HG03575 (cell line): ENCODE results near the gene ATP5F1B.
"Not testable (repeated sequence)": the region's sequence is repeated elsewhere in the genome, so short reads cannot be mapped to it uniquely, and the experiment has no call there.

ENCODE experiments used
- ATAC-seq: cut with Tn5 transposase; IDR thresholded peaks from one replicate; pipeline ENCODE4 v1.9.1; 2021; ENCODE audit not compliant: unreplicated experiment, insufficient number of reproducible peaks, low FRiP score; ENCODE audit errors: extremely low read depth

Gene ATP5F1B

DNA sequence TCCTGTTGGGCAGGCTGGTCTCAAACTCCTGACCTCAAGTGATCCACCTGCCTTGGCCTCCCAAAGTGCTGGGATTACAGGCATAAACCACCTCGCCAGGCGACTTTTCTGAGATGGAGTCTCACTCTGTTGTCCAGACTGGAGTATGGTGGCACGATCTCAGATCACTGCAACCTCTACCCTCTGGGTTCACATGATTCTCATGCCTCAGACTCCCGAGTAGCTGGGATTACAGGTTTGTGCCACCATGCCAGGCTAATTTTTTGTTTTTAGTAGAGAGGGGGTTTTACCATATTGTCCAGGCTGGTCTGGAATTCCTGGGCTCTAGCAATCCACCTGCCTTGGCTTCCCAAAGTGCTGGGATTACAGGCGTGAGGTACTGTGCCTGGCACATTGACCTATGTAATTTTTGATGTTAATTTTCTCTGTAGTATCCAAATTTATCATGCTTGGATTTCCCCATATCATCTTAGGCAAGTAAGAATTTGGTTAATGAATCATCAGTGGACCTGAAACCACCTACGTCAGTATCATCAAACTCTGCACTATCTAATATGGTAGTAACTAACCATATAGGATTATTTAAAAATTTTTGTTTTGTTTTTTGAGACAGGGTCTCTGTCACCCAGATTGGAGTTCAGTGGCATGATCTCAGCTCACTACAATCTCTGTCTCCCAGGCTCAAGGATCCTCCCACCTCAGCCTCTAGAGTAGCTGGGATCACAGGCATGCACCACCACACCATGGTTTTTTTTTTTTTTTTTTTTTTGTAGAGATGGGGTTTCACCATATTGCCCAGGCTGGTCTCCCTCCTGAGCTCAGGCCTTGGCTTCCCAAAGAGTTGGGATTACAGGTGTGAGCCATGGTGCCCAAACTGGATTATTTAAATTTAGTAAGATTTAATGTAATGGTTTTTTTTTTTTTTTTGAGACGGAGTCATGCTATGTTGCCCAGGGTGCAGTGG, 11.9 kb upstream of the ATP5F1B start:
- ATAC-seq = no peak

DNA sequence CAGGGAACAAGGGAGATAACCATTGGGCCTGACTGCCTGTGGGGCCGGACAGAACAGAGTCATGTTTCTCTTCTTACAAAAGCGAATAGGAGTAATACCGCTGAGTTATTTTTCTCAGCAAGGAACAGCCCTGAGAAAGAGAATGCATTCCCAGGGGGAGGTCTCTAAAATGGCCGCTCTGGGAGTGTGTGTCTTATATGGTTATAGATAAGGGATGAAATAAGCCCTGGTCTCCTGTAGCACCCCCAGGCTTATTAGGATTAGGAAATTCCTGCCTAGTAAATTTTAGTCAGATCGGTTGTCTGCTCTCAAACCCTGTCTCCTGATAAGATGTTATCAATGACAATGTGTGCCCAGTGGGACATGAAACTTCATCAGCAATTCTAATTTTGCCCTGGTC, 8.0 kb upstream of the ATP5F1B start:
- not testable (repeated sequence) for ATAC-seq

DNA sequence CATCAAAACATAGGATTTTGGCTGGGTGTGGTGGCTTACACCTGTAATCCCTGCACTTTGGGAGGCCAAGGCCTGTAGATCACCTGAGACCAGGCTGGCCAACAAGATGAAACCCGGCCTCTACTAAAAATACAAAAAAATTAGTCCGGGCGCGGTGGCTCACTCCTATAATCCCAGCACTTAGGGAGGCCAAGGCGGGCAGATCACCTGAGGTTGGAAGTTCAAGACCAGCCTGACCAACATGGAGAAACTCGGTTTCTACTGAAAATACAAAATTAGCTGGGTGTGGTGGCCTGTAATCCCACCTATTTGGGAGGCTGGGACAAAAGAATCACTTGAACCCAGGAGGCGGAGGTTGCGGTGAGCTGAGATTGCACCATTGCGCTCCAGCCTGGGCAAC, 2.2 kb upstream of the ATP5F1B start:
- ATAC-seq = not testable (repeated sequence)

DNA sequence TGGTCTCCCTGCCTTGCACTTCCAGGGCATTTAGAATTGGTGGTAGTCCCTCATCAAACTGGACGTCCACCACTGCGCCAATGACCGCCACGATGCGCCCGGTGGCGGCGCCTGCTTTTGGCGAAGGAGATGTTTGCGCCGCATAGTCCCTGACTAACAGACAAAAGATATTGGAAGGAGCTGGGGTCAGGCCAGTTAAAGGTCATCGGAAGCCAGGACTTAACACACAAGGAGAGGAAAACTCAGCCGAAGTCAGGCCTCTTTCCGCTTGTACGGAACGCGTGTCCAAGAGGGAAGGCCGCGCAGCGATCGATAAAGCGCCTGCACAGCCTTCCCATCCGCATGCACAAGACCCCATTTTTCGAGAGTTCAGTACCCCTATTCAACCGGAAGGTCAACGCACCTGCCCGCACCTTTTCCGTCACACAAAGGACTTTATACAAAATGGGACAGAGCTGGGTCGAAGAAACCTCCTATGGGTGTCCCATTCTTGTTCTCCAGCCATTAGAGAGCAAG, 525 bp downstream of the ATP5F1B start:
- ATAC-seq = no peak

DNA sequence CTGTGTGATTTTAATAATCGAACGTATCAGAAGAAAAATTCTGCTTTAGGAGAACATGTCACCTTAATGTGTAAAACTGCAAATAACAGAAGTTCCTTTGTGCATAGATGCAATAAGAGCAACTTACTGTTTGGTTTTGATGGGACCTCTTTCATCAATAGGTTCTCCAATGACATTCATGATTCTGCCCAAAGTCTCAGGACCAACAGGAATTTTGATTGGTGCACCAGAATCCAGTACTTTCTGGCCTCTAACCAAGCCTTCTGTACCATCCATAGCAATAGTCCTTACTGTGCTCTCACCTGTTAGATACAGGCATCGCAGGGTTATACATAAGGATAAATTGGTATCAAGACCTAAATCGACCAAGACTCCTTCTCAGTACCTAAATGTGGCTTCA, 1.1 kb downstream of the ATP5F1B start:
- no peak for ATAC-seq

DNA sequence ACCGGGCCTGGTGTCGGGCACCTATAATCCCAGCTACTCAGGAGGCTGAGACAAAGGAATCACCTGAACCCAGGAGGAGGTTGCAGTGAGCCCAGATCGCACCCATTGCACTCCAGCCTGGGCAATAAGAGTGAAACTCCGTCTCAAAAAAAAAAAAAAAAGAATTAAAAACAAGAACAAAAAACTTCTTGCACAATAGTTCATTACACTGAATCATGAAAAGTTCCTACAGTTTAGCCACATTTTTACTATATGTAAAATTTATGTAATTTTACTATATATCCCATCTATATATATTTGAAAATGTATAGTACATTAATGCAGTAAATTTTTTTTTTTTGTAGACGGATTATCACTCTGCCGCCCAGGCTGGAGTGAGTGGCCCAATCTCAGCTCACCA, 4.6 kb downstream of the ATP5F1B start:
- ATAC-seq = no peak

DNA sequence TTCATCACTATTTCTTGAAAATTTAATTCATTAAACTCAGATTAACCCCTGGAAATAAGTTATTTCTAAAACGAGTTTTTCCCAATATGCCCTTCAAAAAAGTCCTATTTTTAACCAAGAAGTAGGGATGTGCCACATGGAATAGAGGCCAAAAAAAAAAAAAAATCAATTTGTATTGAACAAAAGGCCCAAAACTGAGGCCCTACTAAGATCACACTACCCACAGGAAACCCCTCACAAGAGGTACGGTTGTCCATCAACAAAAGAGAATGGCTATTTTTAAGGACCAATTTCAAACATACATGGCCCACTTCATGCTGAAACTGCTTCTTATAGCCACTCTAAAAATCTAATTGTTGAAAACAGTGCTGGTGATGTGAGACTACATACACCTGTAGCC, 8.2 kb downstream of the ATP5F1B start:
- no peak for ATAC-seq

DNA sequence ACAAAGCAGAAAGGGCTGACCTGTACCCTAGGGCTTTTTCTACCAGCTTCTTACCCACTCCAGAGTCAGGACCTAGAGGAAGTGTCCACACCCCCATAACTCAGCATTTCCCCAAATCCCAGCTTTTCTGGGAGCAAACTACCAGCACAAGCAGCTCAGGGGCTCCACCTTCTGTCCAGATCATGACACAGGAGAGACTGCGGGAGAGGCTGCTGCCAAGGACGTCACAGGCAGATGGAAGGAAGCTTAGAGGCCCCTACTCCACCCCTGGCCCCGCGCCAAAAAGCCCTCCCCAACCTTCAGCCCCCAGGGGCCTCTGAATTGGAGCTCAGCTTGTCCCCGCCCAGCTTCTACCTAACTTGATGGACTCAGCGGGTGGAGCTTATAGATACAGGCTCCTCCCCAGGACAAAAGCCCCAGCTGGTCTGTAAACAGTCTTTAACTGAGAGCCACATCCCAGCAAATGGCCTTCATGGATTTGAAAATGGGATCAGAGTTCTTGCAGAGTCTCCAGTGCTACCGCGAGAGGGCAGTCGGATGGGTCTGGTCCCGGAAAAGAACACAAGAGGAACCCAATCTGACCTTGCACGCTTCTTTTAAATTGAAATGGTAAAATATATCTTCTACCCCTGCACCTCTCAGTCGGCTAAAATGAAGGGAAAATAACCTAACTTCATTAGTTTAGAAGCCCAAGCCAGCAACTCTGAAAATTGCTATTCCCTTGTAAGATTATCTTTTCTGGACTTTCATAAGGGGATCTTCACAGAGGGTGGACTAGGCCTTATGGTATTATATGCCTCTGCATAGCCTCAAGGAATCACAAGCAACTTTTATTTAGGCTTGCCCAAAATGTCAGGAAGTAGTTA, 8.9 kb downstream of the ATP5F1B start:
- ATAC-seq = peak; percentile 32

DNA sequence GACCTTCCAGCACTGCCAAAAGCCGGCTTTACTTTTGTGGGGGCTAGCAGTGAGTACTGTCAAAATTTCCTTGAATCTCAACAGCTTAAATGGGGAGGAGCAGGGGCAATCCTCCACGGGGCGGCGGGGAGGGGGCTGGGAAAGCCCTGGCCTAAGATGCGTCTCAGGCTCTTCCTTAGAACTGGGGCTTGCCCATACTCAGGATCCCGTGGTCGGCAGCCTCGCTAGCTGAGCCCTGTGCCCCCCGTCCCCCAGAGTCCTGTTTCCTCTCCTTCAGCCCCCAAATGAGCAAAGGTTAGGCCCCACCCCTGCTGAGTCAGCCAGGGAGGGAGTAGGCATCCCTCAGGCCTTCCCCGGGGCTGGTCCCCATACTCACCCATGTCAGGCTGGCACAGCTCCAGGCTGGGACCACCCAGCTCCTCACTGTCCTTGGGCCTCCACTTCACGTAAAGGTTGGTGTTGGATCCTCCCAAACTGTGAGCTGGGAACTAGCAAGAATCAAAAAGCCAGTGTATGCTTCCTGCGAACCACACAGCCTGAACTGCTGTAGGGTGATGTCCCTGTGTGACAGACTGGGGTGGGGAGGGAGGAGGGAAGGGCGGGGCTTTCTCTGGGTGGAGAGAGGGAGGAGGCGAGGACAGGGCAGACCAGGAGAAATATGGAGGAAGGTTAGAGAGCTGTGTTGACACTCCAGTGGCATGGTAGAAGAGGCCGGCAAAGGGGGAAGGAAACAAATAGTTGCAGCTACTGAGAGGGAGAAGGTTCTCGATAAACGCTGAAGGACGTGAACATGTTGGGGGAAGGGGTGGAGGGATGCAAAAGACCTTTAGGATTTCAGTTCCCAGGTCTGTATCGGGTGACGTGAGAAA, 9.7 kb downstream of the ATP5F1B start:
- no peak for ATAC-seq

DNA sequence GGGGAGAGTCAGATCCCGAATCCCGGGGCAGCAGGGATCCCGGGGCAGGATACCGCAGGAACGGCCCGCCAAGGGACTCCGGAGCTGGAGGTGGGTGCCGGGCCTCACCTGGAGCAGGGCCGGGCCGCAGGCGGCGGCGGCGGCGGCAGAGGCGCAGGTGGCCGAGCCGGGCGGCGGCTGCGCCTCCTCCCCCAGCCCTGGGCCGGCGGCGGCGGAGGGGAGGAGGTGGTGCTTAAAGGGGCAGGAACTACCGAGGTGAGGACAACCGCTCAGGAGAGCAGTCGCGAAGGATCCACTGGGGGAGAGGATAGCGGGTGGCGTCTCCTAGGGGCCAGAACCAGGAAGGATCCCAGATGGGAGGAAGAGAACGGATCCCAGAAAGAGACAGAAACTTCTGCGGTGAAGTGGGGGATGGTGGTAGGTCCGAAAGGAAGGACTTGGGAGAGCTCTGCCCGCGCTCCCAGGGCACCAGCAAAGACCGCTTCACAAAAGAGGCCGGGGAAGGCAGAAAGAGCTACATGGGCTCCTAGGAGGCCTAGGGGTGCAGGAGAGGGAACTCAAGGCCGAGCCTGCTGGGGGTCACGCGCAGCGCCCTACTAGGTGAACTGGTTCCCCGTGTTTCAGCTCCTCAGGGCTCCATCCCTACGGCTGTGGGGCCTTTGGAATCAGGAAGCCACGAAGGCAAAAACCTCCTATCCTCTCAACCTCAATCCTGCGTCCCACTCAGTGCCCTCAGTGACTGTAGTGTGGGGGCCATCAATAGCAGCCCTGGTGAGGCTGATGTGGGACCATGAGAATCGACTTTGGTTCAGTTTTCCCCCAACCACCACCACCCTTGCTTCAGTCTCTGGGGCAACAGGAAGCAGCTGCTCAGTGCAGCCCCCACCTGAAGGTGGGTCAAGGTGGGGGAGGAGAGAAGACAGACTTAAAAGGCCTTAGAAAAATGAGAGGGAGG, 10.7 kb downstream of the ATP5F1B start:
- no peak for ATAC-seq

DNA sequence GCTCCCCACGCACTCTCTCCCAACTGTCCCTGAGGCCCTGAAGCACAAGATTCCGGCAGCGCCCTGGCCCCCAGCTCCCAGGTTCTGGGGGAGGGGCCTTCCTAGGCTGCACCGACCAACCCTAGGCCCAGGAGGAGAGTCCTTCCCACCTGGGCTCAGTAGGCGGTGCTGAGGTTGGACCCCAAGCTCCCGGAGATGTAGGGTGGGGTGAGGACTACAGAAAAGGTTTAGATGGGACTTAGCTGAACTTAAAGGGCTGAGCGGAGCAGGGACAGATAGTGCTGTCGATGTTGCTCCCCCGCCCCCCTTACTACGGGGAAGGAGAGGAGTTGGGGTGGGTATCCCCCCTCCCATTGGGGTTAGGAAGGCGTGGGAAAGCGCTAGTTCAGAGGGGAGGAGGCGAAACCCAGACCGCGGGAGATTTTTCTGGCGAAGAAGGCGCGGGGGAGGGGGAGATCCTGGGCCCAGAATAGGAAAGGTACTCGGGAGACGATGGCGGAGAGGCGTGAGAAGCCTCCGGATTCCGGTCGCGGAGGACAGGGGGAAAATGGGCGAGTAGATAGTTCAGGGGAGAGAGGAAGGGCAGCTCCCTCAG, 11.4 kb downstream of the ATP5F1B start:
- no peak for ATAC-seq

DNA sequence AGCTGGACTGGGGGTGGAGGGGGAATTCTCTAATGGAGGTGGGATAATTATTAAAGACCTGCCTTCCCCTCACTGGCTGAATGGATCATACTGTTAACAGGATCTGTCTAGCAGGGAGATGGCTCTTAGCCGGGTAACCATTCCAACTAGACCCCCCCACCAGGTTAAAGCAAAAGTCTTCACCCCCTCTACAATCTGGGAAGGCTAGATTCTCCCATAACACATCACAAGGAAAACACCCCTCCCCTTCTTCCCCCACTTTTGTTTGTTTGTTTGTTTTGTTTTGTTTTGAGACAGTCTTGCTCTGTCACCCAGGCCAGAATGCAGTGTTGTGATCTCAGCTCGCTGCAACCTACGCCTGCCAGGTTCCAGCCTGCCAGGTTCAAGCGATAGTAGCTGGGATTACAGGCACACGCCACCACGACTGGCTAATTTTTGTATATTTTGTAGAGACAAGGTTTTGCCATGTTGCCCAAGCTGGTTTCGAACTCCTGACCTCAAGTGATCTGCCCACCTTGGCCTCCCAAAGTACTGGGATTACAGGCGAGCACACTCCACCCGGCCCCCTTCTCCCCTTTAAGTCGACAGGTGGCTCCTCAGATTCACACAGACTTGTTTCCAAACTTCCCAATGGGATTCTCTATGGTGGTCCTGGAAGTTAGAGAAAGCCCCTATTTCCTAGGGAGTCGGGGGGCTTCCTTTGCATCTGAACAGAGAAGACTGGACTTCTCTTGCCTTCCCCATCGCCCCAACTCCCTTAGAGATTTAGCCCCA, 12.1 kb downstream of the ATP5F1B start:
- no peak for ATAC-seq

DNA sequence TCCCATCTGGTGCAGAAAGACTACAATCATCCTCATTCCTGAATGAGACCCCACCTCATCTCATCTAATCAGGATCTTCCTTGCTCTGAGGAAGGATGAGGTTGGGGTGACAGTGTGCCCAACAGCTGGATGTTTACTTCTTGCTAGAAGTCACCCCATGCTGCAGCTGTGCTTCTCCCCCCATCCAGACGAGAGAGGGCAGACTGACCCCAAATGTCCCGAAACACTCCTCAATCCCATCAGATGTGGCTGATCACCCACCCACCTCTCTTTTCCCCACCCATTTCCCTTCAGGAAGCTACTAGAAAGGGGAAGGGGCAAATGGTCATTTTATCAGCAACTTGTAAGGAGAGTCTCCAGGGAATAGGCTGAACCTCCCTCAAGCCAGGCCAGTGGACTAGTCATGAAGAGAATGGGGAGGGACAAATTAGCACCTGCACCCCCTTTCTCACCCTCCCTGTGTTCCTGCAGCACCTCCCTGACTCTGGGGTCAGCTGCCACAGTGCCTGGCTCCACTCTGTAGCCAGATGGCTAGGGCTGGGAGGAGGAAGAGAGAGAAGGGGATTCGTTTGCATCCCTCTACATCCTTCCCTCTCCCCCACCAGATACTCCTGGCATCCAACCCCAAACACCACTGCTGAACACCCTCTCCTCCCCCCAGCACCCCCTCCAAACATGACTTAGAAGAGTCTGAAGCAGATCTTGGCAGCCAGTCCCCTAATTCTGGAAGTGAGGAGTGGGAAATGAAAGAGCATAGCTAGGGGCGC, 12.9 kb downstream of the ATP5F1B start:
- no peak for ATAC-seq

DNA sequence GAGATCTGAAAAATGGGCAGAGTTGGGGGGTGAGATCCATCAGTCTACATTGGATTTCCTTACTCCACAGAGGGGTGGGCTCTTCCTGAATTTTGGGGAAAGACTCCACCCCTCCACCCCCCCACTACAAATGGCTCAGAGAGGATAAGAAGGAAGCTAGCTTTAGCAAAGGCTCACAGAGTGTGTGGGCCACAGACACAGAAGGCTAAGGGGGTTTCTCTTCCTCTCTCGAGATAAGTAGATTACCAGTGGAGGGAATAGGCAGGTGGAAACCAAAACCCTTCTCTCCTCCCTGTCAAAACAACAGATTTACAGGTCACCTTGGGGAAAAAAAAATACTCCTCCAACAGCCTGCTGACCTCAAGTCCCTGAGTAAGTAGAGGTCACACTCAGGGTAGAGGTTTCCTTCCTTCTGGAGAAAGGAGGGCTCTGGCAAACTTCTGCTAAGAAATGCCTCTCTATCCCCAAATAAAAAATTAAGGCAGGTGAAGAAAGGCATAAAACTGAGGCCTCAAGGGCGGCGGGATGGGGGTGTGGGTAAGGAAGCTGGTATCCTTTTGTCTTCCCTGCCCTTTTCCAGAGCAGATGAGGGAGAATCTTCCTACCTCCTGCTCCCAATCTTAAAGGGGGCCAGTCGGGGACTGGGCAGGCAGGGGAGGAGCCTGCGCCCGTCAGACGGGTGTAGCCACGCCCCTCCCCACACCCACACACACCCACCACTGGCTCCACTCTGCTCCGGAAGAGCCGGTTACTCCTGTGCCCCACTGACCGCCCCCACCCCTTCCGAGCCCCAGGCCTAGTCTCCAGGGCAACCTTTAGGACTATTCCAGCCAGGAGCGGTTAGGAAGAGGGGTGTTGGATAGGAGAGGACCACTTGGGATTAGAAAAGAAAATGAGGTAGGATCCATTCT, 13.7 kb downstream of the ATP5F1B start:
- no peak for ATAC-seq

DNA sequence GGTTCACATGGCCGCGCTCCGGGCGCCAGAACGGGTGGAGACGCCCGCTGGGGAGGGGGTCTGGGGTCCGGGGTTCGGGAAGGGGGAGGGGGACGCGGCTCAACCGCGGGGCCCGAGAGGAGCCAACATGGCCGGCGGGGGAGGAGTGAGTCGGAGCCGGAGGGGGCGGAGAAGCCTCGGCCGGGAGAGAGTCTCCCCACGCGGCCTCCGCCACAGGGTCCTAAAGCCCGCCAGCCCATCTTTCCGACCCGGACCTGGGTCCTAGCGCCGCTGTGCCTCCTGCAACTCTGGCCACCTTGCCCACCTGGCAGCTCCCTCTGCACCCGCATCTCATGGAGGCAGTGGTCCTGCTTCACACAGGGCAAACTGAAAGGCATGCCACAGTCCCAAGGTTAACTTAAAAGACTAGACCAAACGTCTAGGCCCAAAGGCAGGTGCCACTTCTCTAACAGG, 15.6 kb downstream of the ATP5F1B start, which contains the start of gene BAZ2A:
Gene BAZ2A, minus strand, starts transcription at position 147 of the 453 bp plus-strand sequence. CDS start 12,796 bp downstream, outside the sequence.
- no peak for ATAC-seq
